KMS-11 (cell line): ENCODE results near the gene B4GALT4.
A peak's percentile ranks its signal among the peaks of the same experiment; 100 is the strongest.

ENCODE experiments used
- H2AFZ ChIP-seq: fragments of 200-600 bp; sonication (generic); 2 replicates; pipeline ENCODE4 v1.6.1; 2016; ENCODE audit warnings: antibody characterized with exemption, mixed run types, low read depth
- H3K27ac ChIP-seq: fragments of 200-600 bp; sonication (generic); 2 replicates; pipeline ENCODE4 v1.6.1; 2016; ENCODE audit warnings: mild to moderate bottlenecking, mixed run types
- H3K27me3 ChIP-seq: fragments of 200-600 bp; sonication (generic); 2 replicates; pipeline ENCODE4 v1.6.1; 2017; ENCODE audit warnings: mild to moderate bottlenecking, low read depth, mixed run types, moderate library complexity; ENCODE audit not compliant: insufficient read depth
- H3K36me3 ChIP-seq: fragments of 200-600 bp; sonication (generic); 2 replicates; pipeline ENCODE4 v1.6.1; 2017; ENCODE audit warnings: mild to moderate bottlenecking, mixed run types; ENCODE audit not compliant: insufficient read depth
- H3K4me1 ChIP-seq: fragments of 200-600 bp; sonication (generic); 2 replicates; pipeline ENCODE4 v1.6.1; 2016; ENCODE audit warnings: mild to moderate bottlenecking, low read depth, mixed run types; ENCODE audit not compliant: poor library complexity, severe bottlenecking
- H3K4me2 ChIP-seq: fragments of 200-600 bp; sonication (generic); 2 replicates; pipeline ENCODE4 v1.7.0; 2016; ENCODE audit warnings: mild to moderate bottlenecking, mixed run types
- H3K4me3 ChIP-seq: fragments of 200-600 bp; sonication (generic); IDR thresholded peaks from 2 replicates; pipeline ENCODE4 v1.6.1; 2017; ENCODE audit warnings: low read depth, low read length, mixed read lengths; ENCODE audit not compliant: insufficient read depth
- H3K79me2 ChIP-seq: fragments of 200-600 bp; sonication (generic); 2 replicates; pipeline ENCODE4 v1.6.1; 2016; ENCODE audit warnings: low read depth, mixed run types; ENCODE audit not compliant: insufficient read depth
- H3K9ac ChIP-seq: fragments of 200-600 bp; sonication (generic); 2 replicates; pipeline ENCODE4 v1.6.1; 2016; ENCODE audit warnings: mild to moderate bottlenecking, mixed run types
- H4K20me1 ChIP-seq: fragments of 200-600 bp; sonication (generic); 2 replicates; pipeline ENCODE4 v1.6.1; 2016; ENCODE audit warnings: mild to moderate bottlenecking, mixed run types; ENCODE audit not compliant: insufficient read depth
- CTCF ChIP-seq: fragments of 200-600 bp; sonication (generic); conservative IDR thresholded peaks from 2 replicates; pipeline ENCODE4 v1.6.1; 2017; ENCODE audit warnings: low read depth, mild to moderate bottlenecking, antibody characterized with exemption, low read length, moderate library complexity, mixed read lengths

The B4GALT4 gene

DNA sequence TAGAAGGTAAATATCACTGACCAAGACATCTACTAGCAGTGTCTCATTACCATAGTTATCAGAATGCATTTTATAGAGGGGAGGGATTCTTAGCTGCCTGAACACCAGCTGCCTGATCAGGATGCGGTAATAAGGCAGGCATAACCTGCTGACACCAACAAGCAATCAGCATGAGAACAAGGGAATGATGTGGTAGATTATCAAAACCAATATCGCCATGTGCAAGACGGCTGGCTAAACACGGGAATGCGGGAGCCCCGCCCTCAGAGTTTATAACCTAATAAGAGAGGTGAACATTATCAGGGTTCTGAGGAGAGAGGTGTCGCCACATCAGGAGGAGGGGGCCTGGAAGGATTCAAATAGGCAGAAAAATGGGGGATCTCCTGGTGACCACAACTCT lies 20.5 kb downstream of the B4GALT4 start:
- Histone ChIP-seq H3K4me1 (no peaks in the 10 kb centered on the region), H3K4me3 (no peak overlapping the region), H3K9ac (no peak overlapping the region), H3K79me2 (no peaks in the 10 kb centered on the region), H3K27me3 (no peaks in the 10 kb centered on the region), H3K4me2 (no peak overlapping the region), H3K27ac (no peak overlapping the region), H3K36me3 (no peaks in the 10 kb centered on the region; the same call in 1 of the 2 replicates), H4K20me1 (no peaks in the 10 kb centered on the region), H2AFZ (no peak overlapping the region)
- no peak for TF ChIP-seq CTCF

GRCh38 chr3:119219069-119219468 lies 21.6 kb downstream of the B4GALT4 start:
- H3K27me3 ChIP-seq: no peaks in the 10 kb centered on the region
- H2AFZ ChIP-seq: no peak overlapping the region
- TF ChIP-seq CTCF: no peak
- no peaks in the 10 kb centered on the region; the same call in 1 of the 2 replicates for H3K36me3 ChIP-seq
- no peaks in the 10 kb centered on the region for H3K4me1 ChIP-seq
- H3K4me3 ChIP-seq: no peak overlapping the region
- no peak overlapping the region for H3K27ac ChIP-seq
- H3K79me2 ChIP-seq: no peaks in the 10 kb centered on the region
- no peak overlapping the region for H3K4me2 ChIP-seq
- H3K9ac ChIP-seq: no peak overlapping the region
- no peaks in the 10 kb centered on the region for H4K20me1 ChIP-seq

DNA sequence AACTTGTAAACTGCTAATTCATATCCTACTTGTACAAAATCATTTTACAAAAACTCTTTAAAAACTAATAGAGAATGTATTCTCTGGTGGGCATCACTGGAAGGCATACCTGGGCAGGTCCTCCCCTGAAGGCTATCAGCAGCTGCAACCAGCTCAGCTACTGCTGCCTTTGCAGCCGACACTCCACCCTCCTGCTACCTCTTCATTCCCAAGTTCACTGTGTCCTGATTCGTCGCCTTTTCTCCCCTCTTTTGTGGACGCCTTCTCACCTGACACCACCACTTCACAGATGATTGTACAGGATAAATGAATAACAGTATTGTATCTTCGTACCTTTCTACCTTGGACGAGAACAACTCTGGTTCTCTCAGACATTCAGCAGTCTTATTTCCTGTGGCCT lies 28.9 kb downstream of the B4GALT4 start:
- no peak overlapping the region for H3K27ac ChIP-seq
- H4K20me1 ChIP-seq: no peaks in the 10 kb centered on the region
- H3K36me3 ChIP-seq: no peaks in the 10 kb centered on the region
- H3K27me3 ChIP-seq: no peaks in the 10 kb centered on the region
- H3K79me2 ChIP-seq: no peaks in the 10 kb centered on the region
- no peak for TF ChIP-seq CTCF
- H2AFZ ChIP-seq: no peak overlapping the region
- H3K9ac ChIP-seq: no peak overlapping the region
- no peak overlapping the region for H3K4me3 ChIP-seq
- H3K4me1 ChIP-seq: peaks cover 15% of the 10 kb centered on the region
- no peak overlapping the region for H3K4me2 ChIP-seq

GRCh38 chr3:119211193-119211592 lies 29.5 kb downstream of the B4GALT4 start:
- no peak for TF ChIP-seq CTCF
- Histone ChIP-seq H3K9ac (no peak overlapping the region), H3K4me3 (no peak overlapping the region), H3K79me2 (no peaks in the 10 kb centered on the region), H4K20me1 (no peaks in the 10 kb centered on the region), H2AFZ (no peak overlapping the region), H3K27ac (no peak overlapping the region), H3K4me2 (no peak overlapping the region), H3K36me3 (no peaks in the 10 kb centered on the region), H3K4me1 (peaks cover 22% of the 10 kb centered on the region), H3K27me3 (no peaks in the 10 kb centered on the region)

GRCh38 chr3:119207512-119207875 lies 33.2 kb downstream of the B4GALT4 start:
- peaks cover 23% of the 10 kb centered on the region for H3K4me1 ChIP-seq
- no peak for TF ChIP-seq CTCF
- H3K4me3 ChIP-seq: no peak overlapping the region
- peak overlapping the region; percentile 56 for H3K4me2 ChIP-seq
- H3K27me3 ChIP-seq: no peaks in the 10 kb centered on the region
- no peaks in the 10 kb centered on the region for H4K20me1 ChIP-seq
- no peaks in the 10 kb centered on the region for H3K36me3 ChIP-seq
- no peak overlapping the region for H2AFZ ChIP-seq
- no peak overlapping the region for H3K27ac ChIP-seq
- H3K9ac ChIP-seq: no peak overlapping the region
- H3K79me2 ChIP-seq: no peaks in the 10 kb centered on the region
